Left ventricle myocardium inferior (tissue), 1 donor: Measurements from ENCODE around the gene RXFP1. TPM values are rescaled to one million over a fixed set of nuclear protein-coding genes. Genes with fewer than 3 reads are reported as not detected.

Source experiments
- DNase-seq: peaks from one replicate; pipeline ENCODE4 v3.0.0-alpha.2; 2020
- H3K27ac ChIP-seq: fragments of 200-600 bp; replicated peaks from 2 replicates; pipeline ENCODE4 v1.8.0; 2021
- H3K27me3 ChIP-seq: fragments of 200-600 bp; 2 replicates; pipeline ENCODE4 v1.8.0; 2021; ENCODE audit warnings: low read depth
- H3K36me3 ChIP-seq: fragments of 200-600 bp; 2 replicates; pipeline ENCODE4 v1.8.0; 2021
- H3K4me1 ChIP-seq: fragments of 200-600 bp; 2 replicates; pipeline ENCODE4 v1.8.0; 2021
- H3K4me3 ChIP-seq: fragments of 200-600 bp; 2 replicates; pipeline ENCODE4 v1.8.0; 2021; ENCODE audit warnings: mild to moderate bottlenecking, moderate library complexity
- H3K9me3 ChIP-seq: fragments of 200-600 bp; replicated peaks from 2 replicates; pipeline ENCODE4 v1.8.0; 2021
- intact Hi-C: fragments of 100-400 bp; cut with micrococcal nuclease; formaldehyde crosslinking; loops from one replicate; pipeline ENCODE4 v1.11.0; 2022
- total RNA-seq: library from RNA; stranded (reverse); fragmentation: NEBNext Ultra II Directional; extraction: Animal tissue kit (Norgen Biotek cat#: 25700); gene quantifications from one replicate; pipeline ENCODE4 v1.2.1, GENCODE V29; 2021
- TF ChIP-seq, protein P1 (sequence below): fragments of 200-600 bp; IDR thresholded peaks from 2 replicates; pipeline ENCODE4 v1.8.0; 2021; ENCODE audit warnings: antibody characterized with exemption, mild to moderate bottlenecking, borderline replicate concordance
- donor health status: DM: no; HTN: yes; CAD: no; lungs with severe emphysema.

Gene RXFP1
- total RNA-seq, 1 donor from 2014 or later: not detected

DNA sequence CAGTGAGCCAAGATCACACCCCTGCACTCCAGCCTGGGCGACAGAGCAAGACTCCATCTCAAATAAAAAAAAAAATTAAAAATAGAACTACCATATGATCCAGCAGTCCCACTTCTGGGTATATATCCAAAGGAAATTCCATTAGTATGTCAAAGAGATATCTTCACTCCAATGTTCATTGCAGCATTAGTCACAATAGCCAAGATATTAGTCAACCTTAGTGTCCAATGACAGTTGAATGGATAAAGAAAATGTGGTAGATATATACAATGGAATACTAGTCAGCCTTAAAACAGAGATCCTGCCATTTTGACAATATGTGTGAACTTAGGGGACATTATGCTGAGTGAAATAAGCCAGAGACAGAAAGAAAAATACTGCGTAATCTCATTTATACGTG, 100.6 kb downstream of the RXFP1 start:
- intact Hi-C loops: no loop called here
- TF ChIP-seq, protein P1, sequence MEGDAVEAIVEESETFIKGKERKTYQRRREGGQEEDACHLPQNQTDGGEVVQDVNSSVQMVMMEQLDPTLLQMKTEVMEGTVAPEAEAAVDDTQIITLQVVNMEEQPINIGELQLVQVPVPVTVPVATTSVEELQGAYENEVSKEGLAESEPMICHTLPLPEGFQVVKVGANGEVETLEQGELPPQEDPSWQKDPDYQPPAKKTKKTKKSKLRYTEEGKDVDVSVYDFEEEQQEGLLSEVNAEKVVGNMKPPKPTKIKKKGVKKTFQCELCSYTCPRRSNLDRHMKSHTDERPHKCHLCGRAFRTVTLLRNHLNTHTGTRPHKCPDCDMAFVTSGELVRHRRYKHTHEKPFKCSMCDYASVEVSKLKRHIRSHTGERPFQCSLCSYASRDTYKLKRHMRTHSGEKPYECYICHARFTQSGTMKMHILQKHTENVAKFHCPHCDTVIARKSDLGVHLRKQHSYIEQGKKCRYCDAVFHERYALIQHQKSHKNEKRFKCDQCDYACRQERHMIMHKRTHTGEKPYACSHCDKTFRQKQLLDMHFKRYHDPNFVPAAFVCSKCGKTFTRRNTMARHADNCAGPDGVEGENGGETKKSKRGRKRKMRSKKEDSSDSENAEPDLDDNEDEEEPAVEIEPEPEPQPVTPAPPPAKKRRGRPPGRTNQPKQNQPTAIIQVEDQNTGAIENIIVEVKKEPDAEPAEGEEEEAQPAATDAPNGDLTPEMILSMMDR: no peak
- peaks cover 9% of the 10 kb centered on the region for H3K9me3 ChIP-seq

GRCh38 chr4:158624889-158625478, 103.3 kb downstream of the RXFP1 start:
- no peaks in the 10 kb centered on the region for H3K27me3 ChIP-seq
- H3K9me3 ChIP-seq: peaks cover 9% of the 10 kb centered on the region
- no peaks in the 10 kb centered on the region for H3K36me3 ChIP-seq
- TF ChIP-seq, protein P1: peak; percentile 75
- H3K4me1 ChIP-seq: peaks cover 21% of the 10 kb centered on the region
- intact Hi-C loops: no loop called here
- H3K27ac ChIP-seq: peak overlapping the region; percentile 54
- no peak overlapping the region for H3K4me3 ChIP-seq
- no peak for DNase-seq

More for the DNA sequence above, 100.6 kb downstream of the RXFP1 start:
- no peak overlapping the region for H3K4me3 ChIP-seq
- H3K36me3 ChIP-seq: no peaks in the 10 kb centered on the region
- peaks cover 21% of the 10 kb centered on the region for H3K4me1 ChIP-seq
- no peak overlapping the region for H3K27ac ChIP-seq
- DNase-seq: no peak
- H3K27me3 ChIP-seq: no peaks in the 10 kb centered on the region

DNA sequence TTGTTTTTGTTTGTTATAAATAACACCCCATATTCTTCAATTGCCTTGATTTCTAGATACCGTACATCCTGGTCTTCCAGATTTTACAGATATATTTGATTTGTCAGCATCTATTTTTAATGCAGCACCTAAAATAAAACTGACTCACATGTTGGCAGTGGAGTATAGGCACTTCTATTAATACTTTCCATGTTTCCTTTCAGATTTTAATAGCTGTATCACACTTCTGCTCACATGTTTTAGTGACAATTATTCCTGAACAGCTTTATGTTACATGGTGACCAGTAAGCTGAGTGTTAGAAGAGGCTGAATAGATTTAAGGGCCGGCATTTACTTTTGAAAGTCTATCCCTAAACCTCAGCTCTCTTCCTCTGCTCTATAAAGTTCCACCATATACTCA, 103.9 kb downstream of the RXFP1 start:
- Histone ChIP-seq H3K27me3 (no peaks in the 10 kb centered on the region), H3K27ac (peak overlapping the region; percentile 54), H3K4me1 (peaks cover 21% of the 10 kb centered on the region), H3K36me3 (no peaks in the 10 kb centered on the region), H3K4me3 (no peak overlapping the region), H3K9me3 (peaks cover 9% of the 10 kb centered on the region)
- no peak for DNase-seq
- intact Hi-C loops: no loop called here
- TF ChIP-seq, protein P1: no peak

- no peak overlapping the region for H3K4me3 ChIP-seq
- TF ChIP-seq, protein P1: no peak
- intact Hi-C loops: no loop called here
- H3K27ac ChIP-seq: no peak overlapping the region
- H3K4me1 ChIP-seq: peaks cover 6% of the 10 kb centered on the region
- no peaks in the 10 kb centered on the region for H3K27me3 ChIP-seq
- no peak for DNase-seq
- H3K9me3 ChIP-seq: no peaks in the 10 kb centered on the region
- H3K36me3 ChIP-seq: no peaks in the 10 kb centered on the region
Observed at GRCh38 chr4:158630893-158631292, 109.2 kb downstream of the RXFP1 start.

- Histone ChIP-seq H3K36me3 (no peaks in the 10 kb centered on the region), H3K4me3 (no peak overlapping the region)
Observed at GRCh38 chr4:158636619-158637018, 114.9 kb downstream of the RXFP1 start.

More at GRCh38 chr4:158636619-158637018, 114.9 kb downstream of the RXFP1 start:
- no peaks in the 10 kb centered on the region for H3K4me1 ChIP-seq
- DNase-seq: no peak
- H3K27ac ChIP-seq: no peak overlapping the region
- TF ChIP-seq, protein P1: no peak
- H3K27me3 ChIP-seq: no peaks in the 10 kb centered on the region
- H3K9me3 ChIP-seq: no peaks in the 10 kb centered on the region
- intact Hi-C loops: no loop called here
